ENCODE measurements around the gene HIRA. TPM values are rescaled to one million over a fixed set of nuclear protein-coding genes. Genes with fewer than 3 reads are reported as not detected.

Gene HIRA
- total and polyA plus RNA-seq, 9 of the 15 experiments (the other 6 are each of a cell fraction or from before 2014, with no cell fraction given), result 0.96 to 132 (median 58.4) TPM

DNA sequence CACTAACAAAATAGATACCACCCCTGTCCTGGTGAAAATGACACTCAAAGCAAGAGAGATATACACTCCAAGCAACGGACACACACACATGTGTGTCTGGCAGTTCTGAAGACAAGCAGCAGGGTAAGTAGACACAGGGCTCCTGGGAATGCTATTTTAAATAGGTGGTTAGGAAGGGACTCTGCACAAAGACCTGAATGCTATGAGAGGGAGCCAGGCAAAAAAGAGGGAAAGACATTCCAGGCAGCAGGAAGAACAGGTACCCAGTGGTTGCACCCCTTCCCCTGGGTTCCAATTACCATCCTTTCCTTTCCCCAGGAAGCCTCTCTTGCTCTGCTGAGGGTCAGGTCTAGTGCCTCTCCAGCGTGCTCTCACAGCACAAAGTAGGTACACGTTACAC lies 44.5 kb upstream of the HIRA start (continued):
- no peak for TF ChIP-seq ZC3H11A (IDR thresholded peaks at IDR 0.05; ENCODE audit: low read depth, low read length)
- TF ChIP-seq SETDB1 (IDR thresholded peaks at IDR 0.05; ENCODE audit: low read length), result peak; percentile 76

DNA sequence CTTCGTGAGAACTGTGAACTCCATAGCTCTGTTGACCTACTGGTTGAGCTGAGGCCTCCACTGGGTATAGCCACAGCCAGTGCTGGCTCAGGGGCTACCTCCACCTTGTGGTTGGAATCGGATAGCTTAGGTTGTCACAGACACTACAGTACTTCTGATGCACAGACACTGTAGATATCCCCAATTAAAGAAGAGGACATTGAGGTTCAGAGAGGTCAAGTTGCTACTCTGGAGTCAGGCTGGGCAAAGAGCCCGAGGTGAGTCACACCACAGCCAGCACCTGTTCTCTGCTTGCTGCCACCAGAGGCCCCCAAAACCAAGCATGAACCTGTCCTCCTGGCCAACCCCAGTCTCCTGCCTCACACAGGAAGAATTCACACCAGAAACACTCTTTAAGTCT lies 42.0 kb upstream of the HIRA start:
- TF ChIP-seq SMC3 (conservative IDR thresholded peaks at IDR 0.05; ENCODE audit: insufficient read depth, low read depth, low read length) (peak; percentile 26; the same call in 1 of the 2 replicates), HNRNPLL (IDR thresholded peaks at IDR 0.05; ENCODE audit: low read depth, low read length, poor library complexity, severe bottlenecking) (peak; percentile 3), SP2 (IDR thresholded peaks at IDR 0.05; ENCODE audit: extremely low read depth, low read depth, low read length, poor library complexity, severe bottlenecking) (no peak)
- TF ChIP-seq, protein P1, sequence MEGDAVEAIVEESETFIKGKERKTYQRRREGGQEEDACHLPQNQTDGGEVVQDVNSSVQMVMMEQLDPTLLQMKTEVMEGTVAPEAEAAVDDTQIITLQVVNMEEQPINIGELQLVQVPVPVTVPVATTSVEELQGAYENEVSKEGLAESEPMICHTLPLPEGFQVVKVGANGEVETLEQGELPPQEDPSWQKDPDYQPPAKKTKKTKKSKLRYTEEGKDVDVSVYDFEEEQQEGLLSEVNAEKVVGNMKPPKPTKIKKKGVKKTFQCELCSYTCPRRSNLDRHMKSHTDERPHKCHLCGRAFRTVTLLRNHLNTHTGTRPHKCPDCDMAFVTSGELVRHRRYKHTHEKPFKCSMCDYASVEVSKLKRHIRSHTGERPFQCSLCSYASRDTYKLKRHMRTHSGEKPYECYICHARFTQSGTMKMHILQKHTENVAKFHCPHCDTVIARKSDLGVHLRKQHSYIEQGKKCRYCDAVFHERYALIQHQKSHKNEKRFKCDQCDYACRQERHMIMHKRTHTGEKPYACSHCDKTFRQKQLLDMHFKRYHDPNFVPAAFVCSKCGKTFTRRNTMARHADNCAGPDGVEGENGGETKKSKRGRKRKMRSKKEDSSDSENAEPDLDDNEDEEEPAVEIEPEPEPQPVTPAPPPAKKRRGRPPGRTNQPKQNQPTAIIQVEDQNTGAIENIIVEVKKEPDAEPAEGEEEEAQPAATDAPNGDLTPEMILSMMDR (IDR thresholded peaks at IDR 0.05 in 2 of 3, conservative IDR thresholded peaks at IDR 0.05 in 1 of 3; ENCODE audit: insufficient read depth in 2 of 3, low read depth in 1 of 3, low read length in 3 of 3), result peak; percentile 50 to 55 (median 54); a peak in 5 of 6 replicates
- TF ChIP-seq, protein P2, sequence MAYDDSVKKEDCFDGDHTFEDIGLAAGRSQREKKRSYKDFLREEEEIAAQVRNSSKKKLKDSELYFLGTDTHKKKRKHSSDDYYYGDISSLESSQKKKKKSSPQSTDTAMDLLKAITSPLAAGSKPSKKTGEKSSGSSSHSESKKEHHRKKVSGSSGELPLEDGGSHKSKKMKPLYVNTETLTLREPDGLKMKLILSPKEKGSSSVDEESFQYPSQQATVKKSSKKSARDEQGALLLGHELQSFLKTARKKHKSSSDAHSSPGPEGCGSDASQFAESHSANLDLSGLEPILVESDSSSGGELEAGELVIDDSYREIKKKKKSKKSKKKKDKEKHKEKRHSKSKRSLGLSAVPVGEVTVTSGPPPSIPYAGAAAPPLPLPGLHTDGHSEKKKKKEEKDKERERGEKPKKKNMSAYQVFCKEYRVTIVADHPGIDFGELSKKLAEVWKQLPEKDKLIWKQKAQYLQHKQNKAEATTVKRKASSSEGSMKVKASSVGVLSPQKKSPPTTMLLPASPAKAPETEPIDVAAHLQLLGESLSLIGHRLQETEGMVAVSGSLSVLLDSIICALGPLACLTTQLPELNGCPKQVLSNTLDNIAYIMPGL (CRISPR knock-in tag; IDR thresholded peaks at IDR 0.05), result peak; percentile 83; the same call in 1 of the 2 replicates
- in situ Hi-C loops (cut with MboI), result no loop called here
- 90% methylated on average over 3 of the region's 3 CpGs for WGBS (ENCODE audit: insufficient coverage, low coverage, missing lambda C conversion rate)

More for the DNA sequence above, 42.0 kb upstream of the HIRA start:
- Histone ChIP-seq H3K27me3 (ENCODE audit: control insufficient read depth in 2 of 2, insufficient read depth in 2 of 2, low read length in 2 of 2) (no peaks in the 10 kb centered on the region), H3K4me3 (no peak overlapping the region), H3K4me1 (replicated peaks in 1 of 2; ENCODE audit: control insufficient read depth in 2 of 2, insufficient read depth in 2 of 2, low read length in 2 of 2) (peaks cover 0 to 8% of the 10 kb centered on the region in 2 experiments; a peak in 3 of 5 replicates), H3K79me2 (ENCODE audit: control insufficient read depth, insufficient read depth, low read length) (peaks cover 58% of the 10 kb centered on the region), H2AFZ (ENCODE audit: low read depth, low read length) (no peak overlapping the region), H3K4me2 (ENCODE audit: insufficient read depth, low read length) (no peak overlapping the region), H3K9me1 (ENCODE audit: control insufficient read depth, insufficient read depth, low read length) (peaks cover 5% of the 10 kb centered on the region), H3K9ac (ENCODE audit: insufficient read depth in 1 of 2, low read depth in 2 of 2, low read length in 2 of 2) (no peak overlapping the region), H4K20me1 (replicated peaks; ENCODE audit: control insufficient read depth, insufficient read depth, low read length) (peaks cover 60% of the 10 kb centered on the region), H3K27ac (ENCODE audit: extremely low read depth, low read depth, low read length) (no peak overlapping the region), H3K9me3 (replicated peaks; ENCODE audit: control insufficient read depth, insufficient read depth, low read depth, low read length) (no peaks in the 10 kb centered on the region), H3K36me3 (ENCODE audit: control insufficient read depth, insufficient read depth, low read length) (peaks cover 85% of the 10 kb centered on the region)
- BruUV-seq (replicated peaks), result no TSS peak
- ChIA-PET POLR2A (interaction anchor here (0.6 to 3.5 kb wide), 14 partner anchors 10 to 636 kb away, joined by 3 to 45 read pairs (median 4); no protein-coding TSS in a partner anchor), CTCF (ENCODE audit: low intra/inter-chr PET ratio) (interaction anchor here (0.8 to 1.9 kb wide), 2 partner anchors 159 to 174 kb away, joined by 3 to 4 read pairs; no protein-coding TSS in a partner anchor)
- ATAC-seq (peak; percentile 47), DNase-seq (ENCODE audit: extremely low read depth in 1 of 4, low spot score in 3 of 4) (peak in 1 of 4 experiments; percentile 38), FAIRE-seq (no peak)
- intact Hi-C loops (cut with micrococcal nuclease), result no loop called here
